Measurements from ENCODE around the gene NXT1. TPM values are rescaled to one million over a fixed set of nuclear protein-coding genes. Genes with fewer than 3 reads are reported as not detected.
"Not testable (repeated sequence)": the region's sequence is repeated elsewhere in the genome, so short reads cannot be mapped to it uniquely, and the experiment has no call there.

The NXT1 gene
- total RNA-seq, 1 donor from 2014 or later: 18.8 TPM

DNA sequence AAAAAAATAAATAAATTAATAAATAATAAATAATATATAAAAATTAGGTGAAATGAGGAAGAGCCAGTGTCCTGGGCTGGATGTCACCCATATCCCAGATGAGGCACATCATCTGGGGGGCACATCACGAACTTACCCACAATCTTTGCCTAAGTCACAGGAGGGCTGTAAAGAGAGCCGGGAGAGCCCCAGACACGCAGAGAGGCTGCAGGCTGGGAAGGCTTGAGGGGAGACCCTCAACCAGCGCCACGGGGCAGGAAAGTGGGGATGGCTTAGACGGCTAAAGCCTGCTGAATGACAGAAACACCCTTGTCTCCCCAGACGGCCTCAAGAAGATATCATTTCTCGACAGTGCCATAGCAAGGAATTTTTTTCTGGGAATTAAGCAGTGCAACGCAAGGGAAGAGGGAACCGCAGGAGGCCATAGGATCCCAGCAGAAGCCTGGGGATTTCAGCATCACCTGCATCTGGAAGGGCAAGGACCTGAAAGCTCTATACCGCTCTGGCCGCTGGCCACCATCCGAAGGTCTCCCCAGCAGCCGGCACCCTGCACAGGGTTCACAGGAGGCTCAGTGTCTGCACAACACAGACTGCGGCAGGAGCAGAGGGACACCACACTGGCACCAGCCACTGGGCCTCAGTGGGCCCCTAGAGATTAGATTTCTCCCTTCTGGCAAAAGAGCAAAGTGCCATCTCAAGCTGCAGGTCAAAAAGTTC is 22.8 kb upstream of the NXT1 start:
- no peak for DNase-seq (ENCODE audit: low spot score)

DNA sequence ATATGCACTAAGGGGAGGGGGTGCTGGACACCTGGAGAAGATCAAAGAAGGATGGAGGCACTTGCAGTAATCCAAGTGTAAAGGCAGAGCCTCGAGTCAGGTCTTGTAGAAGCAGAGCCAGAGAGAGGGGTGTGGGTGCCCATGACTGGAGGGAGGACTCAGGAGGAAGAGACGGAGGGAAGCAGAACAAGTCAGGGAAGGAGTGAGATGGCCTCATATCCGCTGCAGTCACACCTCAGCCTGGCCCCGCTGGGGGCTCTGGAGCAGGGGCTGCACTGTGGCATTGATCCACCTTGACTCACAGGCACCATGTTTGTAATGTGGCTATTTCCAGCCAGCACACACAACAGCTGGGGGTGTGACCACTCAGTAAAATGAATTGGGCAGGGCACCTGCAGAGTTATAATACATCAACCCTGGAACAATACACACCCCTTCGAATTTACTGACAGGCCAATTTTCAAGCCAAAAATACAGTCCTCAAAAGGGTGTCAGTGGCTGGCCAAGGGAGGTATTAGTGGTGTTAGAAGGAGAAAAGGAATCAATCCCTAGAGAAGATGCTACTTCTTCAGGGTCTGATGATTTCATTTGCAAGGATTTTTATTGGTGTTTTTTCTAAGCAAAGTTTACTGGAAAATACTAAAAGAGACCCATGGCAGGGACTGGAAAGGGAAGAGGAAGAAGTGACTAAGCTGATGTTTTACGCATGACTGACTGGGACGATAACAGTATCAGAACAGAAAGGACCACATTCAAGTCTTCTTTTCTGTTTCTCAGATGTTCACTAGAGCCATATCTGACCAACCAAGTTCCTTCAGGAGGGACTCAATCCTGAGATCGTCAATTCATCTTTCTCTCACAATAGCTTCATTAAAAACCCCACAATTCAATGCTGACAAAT is 18.9 kb upstream of the NXT1 start:
- no peak for DNase-seq (ENCODE audit: low spot score)

DNA sequence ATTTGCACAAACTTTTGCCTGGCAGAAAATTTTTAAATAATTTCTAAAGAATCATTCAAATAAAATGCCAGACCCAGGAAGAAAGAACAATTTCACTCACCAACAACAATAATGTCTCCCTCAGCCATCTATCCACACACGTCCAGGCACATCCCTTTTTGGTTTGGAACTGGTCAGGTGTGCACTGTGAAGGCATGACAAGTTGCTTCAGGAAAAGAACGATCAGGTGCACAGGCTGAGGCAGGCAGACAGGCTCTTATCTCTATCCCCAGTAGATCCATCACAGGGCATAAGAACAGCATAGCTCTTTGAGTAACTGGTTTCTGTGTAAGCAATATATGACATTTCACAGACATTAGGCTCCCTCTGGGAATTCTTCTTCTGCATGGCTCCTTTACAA is 18.1 kb upstream of the NXT1 start:
- DNase-seq (ENCODE audit: low spot score): no peak

DNA sequence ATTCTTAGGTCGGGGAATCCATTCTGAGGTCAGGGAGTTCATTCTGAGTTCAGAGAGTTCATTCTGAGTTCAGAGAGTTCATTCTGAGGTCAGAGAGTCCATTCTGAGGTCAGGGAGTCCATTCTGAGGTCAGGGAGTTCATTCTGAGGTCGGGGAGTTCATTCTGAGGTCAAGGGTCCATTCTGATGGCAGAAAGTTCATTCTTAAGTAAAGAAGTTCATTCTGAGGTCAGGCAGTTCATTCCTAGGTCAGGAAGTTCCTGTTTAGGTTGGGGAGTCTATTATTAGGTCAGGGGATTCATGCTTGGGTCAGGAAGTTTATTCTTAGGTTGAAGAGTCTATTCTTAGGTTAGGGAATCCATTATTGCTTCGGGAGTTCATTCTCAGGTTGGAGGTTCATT is 16.5 kb upstream of the NXT1 start:
- no peak for DNase-seq (ENCODE audit: low spot score)

DNA sequence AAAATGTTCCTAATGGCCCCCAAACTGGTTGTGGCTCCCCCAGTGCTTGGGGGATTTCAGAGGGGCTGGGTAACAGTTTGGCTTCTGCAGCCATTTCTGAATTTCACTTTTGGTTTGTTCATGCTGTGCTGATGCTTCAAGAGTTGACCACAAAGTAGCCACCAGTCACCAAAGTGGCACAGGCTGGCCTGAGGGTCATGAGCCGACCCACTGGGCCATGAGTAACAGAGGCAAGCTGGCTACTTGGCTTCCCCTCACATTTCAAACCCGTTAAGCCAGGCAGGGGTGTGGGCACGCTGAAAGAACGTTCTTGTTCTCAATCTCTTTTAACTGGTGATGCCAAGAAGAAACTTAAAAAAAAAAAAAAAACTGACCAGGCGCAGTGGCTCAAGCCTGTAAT is 15.1 kb upstream of the NXT1 start:
- DNase-seq (ENCODE audit: low spot score): no peak

DNA sequence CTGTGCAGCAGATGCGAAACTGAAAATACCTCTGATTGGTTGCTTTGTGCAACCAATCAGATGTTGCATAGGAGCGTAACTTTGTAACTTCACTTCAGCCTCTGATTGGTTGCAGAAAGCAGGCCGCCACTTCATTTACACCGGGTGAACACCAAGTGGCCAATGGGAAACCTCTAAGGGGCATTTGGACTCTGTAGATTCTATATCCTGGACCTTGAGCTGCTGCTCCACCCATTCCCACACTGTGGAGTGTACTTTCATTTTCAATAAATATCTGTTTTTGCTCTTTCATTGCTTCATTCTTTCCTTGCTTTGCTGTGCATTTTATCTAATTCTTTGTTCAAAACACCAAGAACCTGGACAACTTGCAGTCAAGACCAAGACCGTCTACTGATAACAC is 14.1 kb upstream of the NXT1 start:
- DNase-seq (ENCODE audit: low spot score): no peak

- no peak for DNase-seq (ENCODE audit: low spot score)
Observed at GRCh38 chr20:23337312-23337711, 13.3 kb upstream of the NXT1 start.

- DNase-seq (ENCODE audit: low spot score): no peak
Observed at GRCh38 chr20:23339986-23340385, 10.6 kb upstream of the NXT1 start.

GRCh38 chr20:23340524-23340923 is 10.1 kb upstream of the NXT1 start:
- no peak for DNase-seq (ENCODE audit: low spot score)

GRCh38 chr20:23341073-23341472 is 9.5 kb upstream of the NXT1 start:
- no peak for DNase-seq (ENCODE audit: low spot score)

GRCh38 chr20:23343590-23343989 is 7.0 kb upstream of the NXT1 start:
- no peak for DNase-seq (ENCODE audit: low spot score)

DNA sequence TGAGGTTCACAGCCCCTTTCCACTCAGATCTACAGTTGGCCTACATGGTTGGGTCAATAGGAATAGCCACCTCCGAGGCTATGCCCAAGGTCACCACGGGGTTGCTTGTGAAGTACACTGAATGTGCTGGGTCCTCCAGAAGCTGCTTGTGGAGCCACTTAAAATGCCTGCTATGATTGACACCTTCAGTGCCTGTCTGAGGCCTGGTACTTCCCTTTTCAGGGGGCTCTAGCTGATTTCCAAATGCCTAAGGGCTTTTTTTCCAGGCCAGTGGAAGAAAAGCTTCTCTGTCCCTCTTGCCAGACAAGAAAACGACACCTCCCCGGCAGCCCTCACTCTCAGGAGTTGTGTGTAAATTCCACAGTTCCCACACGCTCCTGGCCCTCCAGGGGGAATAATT is 6.3 kb upstream of the NXT1 start:
- no peak for DNase-seq (ENCODE audit: low spot score)

GRCh38 chr20:23346002-23346401 is 4.6 kb upstream of the NXT1 start:
- no peak for DNase-seq (ENCODE audit: low spot score)

DNA sequence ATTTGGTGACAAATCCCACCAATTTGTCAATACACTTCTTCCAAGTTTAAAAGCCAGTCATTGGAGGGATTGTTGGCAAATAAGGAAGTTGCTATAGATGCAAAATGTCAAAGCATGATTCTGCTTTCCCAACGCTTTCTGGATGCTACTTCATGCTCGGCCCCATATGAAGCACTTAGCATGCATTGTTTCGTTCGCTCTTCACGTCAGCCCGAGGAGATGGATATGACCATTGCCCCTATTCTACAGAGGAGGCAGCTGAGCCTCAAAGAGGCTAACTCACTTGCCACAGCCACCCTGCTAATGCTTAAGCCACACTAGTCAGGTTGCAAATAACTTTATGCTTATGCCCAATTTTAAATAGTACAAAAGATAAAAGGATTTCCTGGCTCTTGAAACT is 2.8 kb upstream of the NXT1 start:
- no peak for DNase-seq (ENCODE audit: low spot score)

GRCh38 chr20:23348510-23348909 is 2.1 kb upstream of the NXT1 start:
- not testable (repeated sequence) for DNase-seq (ENCODE audit: low spot score)

DNA sequence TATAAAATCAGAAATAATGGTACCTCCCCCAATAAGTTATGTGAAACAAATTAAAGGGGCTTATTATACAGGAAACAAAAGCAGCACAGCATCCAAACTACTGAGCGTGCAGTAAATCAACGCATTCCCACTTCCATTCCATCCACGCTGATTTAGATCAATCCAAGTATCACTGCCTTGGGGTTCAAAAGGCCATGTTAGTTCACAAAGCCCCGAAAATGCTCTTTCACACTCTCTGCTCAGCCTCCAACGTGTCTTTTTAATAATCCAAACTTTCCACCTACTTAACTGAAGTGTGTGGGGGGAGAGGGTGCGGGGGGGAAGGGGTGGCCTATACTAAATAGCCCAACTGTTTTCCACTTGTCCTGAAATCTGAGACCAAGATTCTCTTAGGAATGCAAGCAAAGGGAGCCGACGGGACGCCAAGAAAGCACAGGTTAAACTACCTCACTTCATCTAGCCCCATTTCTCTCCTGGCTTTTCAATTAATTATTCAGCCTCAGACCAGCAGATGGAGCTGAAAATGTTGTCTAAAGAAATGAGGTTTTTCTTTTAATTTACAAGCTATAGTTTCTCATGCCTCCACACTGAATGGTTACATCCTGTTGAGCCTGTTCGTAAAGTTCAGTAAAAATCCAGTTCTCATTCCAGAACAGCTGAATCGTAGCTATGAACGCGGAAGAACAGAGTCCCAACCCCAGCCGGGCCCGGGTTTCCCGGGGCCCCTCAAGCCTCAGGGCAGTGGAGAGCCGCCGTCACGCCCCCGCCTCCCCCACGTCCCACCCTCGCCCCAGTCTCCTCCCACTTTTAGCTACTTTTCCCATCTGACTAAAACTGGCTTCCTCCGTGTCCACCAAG is 1.0 kb upstream of the NXT1 start:
- no peak for DNase-seq (ENCODE audit: low spot score)

DNA sequence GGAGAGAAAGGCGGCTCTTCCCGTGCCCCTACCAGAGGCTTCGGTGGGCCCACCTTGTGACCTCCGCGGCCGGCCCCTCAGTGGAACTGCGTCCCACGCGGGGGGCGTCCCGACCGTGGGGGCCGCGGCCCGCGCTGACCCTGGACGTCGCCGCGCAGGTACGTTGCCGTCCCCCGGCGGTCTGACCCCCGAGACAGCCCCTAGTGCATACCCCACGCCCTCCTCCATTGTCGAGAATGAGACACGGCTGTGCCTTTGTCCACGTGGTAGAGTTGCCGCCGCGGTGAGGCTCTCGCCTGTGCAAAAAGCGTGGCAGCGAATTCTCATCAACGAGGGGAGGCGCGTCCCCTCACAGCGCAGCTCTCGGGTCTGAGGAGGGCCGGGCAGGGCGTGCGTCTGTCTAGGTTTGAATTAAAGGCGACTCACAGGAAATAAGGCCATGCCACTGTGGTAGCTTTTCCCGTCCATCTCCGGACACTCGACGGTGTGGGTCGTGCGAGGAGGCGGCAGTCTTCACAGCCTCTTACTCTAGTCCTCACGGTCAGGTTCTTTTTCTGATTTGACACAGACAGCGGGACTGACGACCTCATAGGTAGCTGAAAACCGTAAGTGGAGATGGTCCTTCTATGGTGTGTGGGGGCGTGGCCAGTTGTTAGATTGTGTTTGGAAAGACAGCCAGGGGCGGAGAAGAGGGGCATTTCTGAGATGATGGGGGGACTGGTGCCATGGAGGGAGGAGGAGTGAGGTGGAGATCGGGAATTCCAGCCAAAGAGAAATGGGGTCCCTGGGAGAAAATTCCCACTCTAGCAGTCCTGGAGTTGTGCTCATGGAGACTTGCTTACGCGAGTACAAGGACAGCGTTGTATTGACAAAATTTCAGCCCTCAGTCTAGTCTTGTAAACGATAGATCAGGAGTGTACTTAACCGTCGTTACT is 580 bp downstream of the NXT1 start:
- DNase-seq (ENCODE audit: low spot score): no peak

DNA sequence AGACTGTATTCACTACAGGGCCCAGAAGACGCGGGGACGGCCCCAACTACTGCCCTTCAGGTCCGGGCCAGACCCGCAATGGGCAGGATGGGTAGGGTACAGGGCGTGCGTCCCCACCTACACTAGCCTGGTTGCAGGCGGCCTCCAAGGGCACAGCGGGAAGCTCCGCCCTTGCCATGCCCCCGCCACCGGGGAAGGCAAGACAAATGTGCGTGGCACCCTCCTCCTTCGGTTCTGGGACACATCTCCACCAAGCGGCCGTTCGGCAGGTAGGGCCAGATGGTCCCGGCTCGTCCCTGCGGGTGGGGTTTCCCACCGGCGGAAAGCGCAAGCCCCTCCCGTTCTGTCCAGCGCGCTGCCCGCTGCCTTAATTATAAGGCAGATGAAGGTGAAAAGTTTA is 5.6 kb downstream of the NXT1 start:
- no peak for DNase-seq (ENCODE audit: low spot score)

DNA sequence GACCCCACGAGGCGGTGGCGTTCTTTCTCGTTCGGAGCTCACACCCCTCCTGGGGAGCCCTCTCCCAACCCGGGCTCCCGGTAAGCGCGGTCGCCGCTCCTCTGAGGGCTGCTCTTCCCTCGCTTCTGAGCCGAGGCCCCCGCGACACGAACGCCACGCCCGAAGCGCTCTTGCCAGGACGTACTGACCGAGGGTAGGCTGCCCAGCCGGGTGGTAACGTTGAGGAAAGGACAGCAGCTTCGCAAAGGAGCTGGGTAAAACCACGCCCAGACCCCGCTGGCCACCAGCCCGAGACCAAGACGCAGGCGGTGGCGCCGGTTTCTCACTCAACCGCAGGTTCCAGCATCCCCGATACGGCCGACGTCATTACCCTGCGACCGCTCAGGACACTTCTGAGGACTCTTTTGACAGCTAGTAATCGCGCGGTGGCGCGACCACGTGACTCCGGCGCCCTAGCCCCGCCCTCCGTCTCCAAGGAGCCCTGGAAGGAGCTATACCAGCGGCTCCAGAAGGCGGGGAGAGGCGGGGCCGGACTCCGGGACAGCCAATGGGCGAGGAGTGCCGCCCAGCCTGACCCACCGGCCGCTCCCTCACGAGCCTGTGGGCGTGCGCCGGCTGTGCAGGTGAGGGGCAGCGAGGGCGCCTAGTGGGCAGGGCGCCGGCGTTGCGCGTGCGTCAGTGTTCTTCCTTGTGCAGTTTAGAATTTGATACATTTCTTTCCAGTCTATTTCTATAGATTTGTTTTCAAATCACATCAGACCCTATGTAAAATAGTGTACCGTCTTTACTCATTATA is 7.4 kb downstream of the NXT1 start:
- DNase-seq (ENCODE audit: low spot score): peak; percentile 100

DNA sequence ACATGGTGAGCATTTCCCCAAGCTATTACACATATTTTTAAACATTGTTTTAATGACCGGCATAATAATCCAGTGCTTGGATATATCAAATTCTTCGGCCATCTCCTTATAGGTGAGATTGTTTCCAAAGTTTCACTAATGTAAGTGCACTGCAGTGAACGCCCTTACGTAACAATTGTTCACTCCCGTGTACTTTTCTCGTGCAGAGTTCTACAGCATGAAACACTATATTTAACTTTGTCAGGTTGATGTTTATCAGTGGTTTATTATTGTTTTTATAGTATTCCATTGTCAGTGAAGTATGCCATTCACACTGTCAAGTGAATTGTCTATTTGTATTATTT is 7.9 kb downstream of the NXT1 start:
- DNase-seq (ENCODE audit: low spot score): no peak

Data from mesenteric fat pad (tissue), 1 donor.